ENCODE data around the gene ACYP1. TPM values are rescaled to one million over a fixed set of nuclear protein-coding genes. Genes with fewer than 3 reads are reported as not detected.

Gene ACYP1
- total and polyA plus RNA-seq, 9 of the 15 experiments (the other 6 are each of a cell fraction or from before 2014, with no cell fraction given) = 19.9 to 113 (median 52.3) TPM

DNA sequence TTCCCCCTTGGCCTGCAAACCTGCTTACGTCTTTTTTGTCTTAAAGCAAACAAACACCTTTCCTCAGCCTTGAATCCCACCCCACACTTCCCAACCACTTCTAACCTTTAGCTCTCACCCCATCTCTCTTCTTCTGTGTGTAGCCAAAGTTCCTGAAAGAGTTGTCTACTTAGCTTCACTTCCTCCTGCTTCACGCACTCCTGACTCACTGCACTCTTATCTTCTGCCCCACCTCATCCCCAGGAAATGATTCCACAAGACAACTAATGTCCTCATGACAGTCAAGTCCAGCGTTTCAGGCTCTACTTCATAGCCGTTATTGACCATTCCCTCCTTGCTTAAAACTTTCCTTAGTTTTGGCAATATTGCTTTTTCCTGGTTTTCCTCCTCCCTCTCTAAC, 38.7 kb downstream of the ACYP1 start (continued):
- no peak for TF ChIP-seq ZNF408 (CRISPR knock-in tag; IDR thresholded peaks at IDR 0.05; ENCODE audit: low read depth)
- TF ChIP-seq, protein P1, sequence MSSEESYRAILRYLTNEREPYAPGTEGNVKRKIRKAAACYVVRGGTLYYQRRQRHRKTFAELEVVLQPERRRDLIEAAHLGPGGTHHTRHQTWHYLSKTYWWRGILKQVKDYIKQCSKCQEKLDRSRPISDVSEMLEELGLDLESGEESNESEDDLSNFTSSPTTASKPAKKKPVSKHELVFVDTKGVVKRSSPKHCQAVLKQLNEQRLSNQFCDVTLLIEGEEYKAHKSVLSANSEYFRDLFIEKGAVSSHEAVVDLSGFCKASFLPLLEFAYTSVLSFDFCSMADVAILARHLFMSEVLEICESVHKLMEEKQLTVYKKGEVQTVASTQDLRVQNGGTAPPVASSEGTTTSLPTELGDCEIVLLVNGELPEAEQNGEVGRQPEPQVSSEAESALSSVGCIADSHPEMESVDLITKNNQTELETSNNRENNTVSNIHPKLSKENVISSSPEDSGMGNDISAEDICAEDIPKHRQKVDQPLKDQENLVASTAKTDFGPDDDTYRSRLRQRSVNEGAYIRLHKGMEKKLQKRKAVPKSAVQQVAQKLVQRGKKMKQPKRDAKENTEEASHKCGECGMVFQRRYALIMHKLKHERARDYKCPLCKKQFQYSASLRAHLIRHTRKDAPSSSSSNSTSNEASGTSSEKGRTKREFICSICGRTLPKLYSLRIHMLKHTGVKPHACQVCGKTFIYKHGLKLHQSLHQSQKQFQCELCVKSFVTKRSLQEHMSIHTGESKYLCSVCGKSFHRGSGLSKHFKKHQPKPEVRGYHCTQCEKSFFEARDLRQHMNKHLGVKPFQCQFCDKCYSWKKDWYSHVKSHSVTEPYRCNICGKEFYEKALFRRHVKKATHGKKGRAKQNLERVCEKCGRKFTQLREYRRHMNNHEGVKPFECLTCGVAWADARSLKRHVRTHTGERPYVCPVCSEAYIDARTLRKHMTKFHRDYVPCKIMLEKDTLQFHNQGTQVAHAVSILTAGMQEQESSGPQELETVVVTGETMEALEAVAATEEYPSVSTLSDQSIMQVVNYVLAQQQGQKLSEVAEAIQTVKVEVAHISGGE (CRISPR knock-in tag; IDR thresholded peaks at IDR 0.05) = no peak
- TF ChIP-seq, protein P2, sequence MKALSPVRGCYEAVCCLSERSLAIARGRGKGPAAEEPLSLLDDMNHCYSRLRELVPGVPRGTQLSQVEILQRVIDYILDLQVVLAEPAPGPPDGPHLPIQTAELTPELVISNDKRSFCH (CRISPR knock-in tag; IDR thresholded peaks at IDR 0.05) = no peak
- TF ChIP-seq, protein P2 (tag; IDR thresholded peaks at IDR 0.05) = no peak
- no peak for TF ChIP-seq YY1 (IDR thresholded peaks at IDR 0.05; ENCODE audit: borderline replicate concordance in 1 of 3, control insufficient read depth in 1 of 3, extremely low read depth in 1 of 3, insufficient read depth in 3 of 3, insufficient read length in 1 of 3, insufficient replicate concordance in 2 of 3, low read depth in 1 of 3, low read length in 2 of 3)
- no peak; the same call in 1 of the 2 replicates for TF ChIP-seq MAFF (IDR thresholded peaks at IDR 0.05; ENCODE audit: low read length)
- no peak for TF ChIP-seq IFI16 (CRISPR knock-in tag; IDR thresholded peaks at IDR 0.05)
- peak; percentile 70 for TF ChIP-seq HDAC2 (IDR thresholded peaks at IDR 0.05)
- TF ChIP-seq WHSC1 (IDR thresholded peaks at IDR 0.05; ENCODE audit: low read length) = no peak
- TF ChIP-seq, protein P3, sequence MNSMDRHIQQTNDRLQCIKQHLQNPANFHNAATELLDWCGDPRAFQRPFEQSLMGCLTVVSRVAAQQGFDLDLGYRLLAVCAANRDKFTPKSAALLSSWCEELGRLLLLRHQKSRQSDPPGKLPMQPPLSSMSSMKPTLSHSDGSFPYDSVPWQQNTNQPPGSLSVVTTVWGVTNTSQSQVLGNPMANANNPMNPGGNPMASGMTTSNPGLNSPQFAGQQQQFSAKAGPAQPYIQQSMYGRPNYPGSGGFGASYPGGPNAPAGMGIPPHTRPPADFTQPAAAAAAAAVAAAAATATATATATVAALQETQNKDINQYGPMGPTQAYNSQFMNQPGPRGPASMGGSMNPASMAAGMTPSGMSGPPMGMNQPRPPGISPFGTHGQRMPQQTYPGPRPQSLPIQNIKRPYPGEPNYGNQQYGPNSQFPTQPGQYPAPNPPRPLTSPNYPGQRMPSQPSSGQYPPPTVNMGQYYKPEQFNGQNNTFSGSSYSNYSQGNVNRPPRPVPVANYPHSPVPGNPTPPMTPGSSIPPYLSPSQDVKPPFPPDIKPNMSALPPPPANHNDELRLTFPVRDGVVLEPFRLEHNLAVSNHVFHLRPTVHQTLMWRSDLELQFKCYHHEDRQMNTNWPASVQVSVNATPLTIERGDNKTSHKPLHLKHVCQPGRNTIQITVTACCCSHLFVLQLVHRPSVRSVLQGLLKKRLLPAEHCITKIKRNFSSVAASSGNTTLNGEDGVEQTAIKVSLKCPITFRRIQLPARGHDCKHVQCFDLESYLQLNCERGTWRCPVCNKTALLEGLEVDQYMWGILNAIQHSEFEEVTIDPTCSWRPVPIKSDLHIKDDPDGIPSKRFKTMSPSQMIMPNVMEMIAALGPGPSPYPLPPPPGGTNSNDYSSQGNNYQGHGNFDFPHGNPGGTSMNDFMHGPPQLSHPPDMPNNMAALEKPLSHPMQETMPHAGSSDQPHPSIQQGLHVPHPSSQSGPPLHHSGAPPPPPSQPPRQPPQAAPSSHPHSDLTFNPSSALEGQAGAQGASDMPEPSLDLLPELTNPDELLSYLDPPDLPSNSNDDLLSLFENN (IDR thresholded peaks at IDR 0.05; ENCODE audit: low read depth in 2 of 2, low read length in 2 of 2) = no peak
- TF ChIP-seq HLTF (IDR thresholded peaks at IDR 0.05) = peak; percentile 65
- no peak for TF ChIP-seq SREBF2 (CRISPR knock-in tag; IDR thresholded peaks at IDR 0.05)
- TF ChIP-seq ZNF311 (CRISPR knock-in tag; IDR thresholded peaks at IDR 0.05) = 0 out of 2 replicates have a peak, but pooled peaks have one; percentile 11
- TF ChIP-seq ZEB2 (IDR thresholded peaks at IDR 0.05) = peak; percentile 72; the same call in 1 of the 2 replicates
- no peak for TF ChIP-seq NFATC3 (IDR thresholded peaks at IDR 0.05)
- TF ChIP-seq ZNF436 (CRISPR knock-in tag; IDR thresholded peaks at IDR 0.05) = no peak
- peak; percentile 87; the same call in 1 of the 2 replicates for TF ChIP-seq JUND (IDR thresholded peaks at IDR 0.05; ENCODE audit: borderline replicate concordance, low read depth, low read length)
- TF ChIP-seq JUND (tag; IDR thresholded peaks at IDR 0.05; ENCODE audit: borderline replicate concordance, low read depth, low read length) = peak; percentile 82; the same call in 1 of the 3 replicates
- TF ChIP-seq, protein P4, sequence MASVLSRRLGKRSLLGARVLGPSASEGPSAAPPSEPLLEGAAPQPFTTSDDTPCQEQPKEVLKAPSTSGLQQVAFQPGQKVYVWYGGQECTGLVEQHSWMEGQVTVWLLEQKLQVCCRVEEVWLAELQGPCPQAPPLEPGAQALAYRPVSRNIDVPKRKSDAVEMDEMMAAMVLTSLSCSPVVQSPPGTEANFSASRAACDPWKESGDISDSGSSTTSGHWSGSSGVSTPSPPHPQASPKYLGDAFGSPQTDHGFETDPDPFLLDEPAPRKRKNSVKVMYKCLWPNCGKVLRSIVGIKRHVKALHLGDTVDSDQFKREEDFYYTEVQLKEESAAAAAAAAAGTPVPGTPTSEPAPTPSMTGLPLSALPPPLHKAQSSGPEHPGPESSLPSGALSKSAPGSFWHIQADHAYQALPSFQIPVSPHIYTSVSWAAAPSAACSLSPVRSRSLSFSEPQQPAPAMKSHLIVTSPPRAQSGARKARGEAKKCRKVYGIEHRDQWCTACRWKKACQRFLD (CRISPR knock-in tag; IDR thresholded peaks at IDR 0.05) = no peak
- TF ChIP-seq CREBBP (IDR thresholded peaks at IDR 0.05; ENCODE audit: low read depth, low read length) = no peak
